EL (cell line): ENCODE measurements around the gene NARS2.
"Not testable (repeated sequence)": the region's sequence is repeated elsewhere in the genome, so short reads cannot be mapped to it uniquely, and the experiment has no call there.

ENCODE experiments used
- DNase-seq: peaks from one replicate; pipeline ENCODE4 v3.0.0-alpha.2; 2016

NARS2 gene

DNA sequence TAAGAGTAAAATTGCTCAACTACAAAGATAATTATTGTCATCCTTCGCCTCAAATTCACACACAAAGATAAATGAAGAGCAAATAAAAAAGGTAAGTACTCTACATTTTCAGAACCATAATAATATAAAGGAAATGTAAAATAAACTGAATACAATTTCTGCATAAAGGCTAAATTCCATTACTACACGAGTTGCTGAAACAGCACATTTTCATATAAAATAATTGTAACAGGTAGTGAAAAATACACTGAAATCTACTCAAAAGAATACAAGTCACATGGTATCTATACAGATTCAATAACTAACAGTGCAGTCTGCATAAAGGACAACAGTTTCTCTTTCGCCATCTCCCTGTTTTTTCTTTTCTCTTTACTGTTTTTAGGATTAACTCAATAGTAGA lies 102.3 kb downstream of the NARS2 start:
- no peak for DNase-seq

DNA sequence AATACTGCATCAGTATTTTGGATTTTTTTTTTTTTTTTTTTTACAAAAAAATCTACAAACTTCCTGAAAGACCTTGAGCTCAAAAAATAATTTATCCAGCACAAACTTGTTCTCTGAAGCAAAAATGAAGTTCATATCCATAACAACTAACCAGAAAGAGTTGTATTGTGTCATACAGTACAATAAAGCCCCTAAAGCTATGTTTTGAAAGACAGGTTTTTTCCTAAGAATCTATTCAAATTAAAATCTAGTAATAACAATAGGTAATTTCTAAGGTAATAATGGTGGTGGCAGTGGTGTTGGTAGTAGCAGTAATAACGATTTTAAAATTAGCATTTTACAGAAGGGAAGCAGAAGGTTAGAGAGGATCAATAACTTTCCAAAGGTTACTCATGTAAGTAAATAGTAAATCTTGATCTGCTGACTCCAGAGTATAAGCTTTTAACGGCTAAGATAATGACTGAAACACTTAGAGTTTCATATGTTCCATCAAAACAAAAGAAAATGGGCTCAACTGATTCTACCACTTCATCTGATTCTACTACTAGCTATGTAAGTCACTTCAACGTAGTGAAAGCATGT lies 103.7 kb downstream of the NARS2 start:
- no peak for DNase-seq

DNA sequence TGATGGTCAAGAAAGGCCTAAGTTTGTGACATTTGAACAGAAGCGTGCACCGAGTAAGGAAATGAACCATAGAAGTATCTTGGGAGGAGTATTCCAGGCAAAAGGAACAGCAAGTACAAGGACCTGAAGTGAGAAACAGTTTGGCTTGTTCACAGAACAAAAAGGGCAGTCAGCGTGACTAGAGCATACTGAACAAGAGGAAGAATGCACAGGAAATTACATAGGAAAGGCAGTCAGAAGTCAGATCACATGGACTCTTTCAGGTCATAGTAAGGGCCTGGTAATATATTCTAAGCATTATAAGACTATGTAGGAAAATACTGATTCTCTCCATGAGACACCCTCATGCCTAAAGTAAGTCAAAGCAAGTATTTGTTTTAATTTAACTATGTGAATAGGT lies 104.8 kb downstream of the NARS2 start:
- no peak for DNase-seq

DNA sequence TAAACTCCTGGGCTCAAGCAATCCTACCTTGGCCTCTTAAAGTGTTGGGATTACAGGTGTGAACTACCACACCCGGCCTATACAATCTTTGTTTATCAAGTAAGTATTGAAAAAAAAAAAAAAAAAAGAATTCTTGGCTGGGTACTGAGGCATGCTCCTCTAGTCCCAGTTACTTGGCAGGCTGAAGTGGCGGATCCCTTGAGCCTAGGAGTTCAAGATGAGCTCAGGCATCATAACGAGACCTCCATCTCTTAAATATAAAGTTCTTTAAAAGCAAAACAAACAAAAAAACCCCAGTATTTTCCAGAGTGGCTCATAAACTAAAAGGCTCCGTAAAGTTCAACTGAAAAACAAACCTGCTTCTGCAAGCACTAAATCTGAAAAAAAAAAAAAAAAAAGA lies 106.7 kb downstream of the NARS2 start:
- DNase-seq: no peak

DNA sequence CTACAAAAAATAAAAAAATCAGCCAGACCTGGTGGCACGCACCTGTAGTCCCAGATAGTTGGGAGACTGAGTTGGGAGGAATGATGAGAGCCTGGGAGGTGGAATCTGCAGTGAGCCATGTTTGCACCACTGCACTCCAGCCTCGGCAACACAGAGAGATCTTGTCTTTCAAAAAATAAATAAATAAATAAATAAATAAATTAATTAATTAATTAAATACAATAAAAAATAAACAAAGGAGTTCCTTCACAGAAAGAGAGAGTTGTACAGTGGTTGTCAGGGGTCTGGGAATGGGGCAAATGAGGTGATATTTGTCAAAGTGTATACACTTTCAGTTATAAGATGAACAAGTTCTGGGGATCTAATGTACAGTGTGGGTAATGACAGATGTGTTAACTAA lies 107.3 kb downstream of the NARS2 start:
- DNase-seq: no peak

DNA sequence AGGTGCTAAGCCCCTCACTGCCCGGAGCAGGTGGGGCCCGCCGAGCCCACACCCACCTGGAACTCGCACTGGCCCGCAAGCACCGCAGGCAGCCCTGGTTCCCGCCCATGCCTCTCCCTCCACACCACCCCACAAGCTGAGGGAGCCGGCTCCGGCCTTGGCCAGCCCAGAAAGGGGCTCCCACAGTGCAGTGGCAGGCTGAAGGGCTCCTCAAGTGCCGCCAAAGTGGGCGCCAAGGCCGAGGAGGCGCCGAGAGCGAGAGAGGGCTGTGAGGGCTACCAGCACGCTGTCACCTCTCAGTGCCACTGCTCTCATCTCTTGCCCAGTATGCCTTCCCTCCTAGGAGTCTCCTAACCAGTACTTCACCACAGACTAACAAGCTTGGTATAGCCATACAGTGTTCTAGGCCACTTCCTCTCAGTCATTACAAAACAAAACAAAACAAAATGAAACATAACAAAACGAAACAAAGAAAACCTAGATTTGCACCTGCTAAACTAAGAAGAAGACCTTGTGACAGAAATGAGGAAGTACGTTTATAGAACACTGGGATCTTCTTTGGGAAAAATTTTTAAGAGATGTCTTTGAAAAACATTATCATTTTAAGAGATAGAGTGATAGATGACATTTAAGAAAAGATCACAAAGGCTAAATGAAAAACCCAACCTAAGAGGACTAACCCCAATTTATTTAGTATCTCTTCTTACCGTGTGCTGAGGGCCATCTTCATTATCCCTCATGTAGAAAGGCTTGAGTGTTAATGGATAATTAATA lies 109.3 kb downstream of the NARS2 start:
- DNase-seq: no peak

DNA sequence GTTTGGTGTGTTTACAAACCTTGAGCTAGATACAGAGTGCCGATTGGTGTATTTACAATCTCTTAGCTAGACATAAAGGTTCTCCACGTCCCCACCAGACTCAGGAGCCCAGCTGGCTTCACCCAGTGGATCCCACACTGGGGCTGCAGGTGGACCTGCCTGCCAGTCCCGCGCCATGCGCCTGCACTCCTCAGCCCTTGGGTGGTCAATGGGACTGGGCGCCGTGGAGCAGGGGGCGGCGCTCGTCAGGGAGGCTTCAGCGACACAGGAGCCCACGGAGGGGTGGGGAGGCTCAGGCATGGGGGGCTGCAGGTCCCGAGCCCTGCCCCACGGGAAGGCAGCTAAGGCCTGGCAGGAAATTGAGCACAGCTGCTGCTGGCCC lies 109.9 kb downstream of the NARS2 start:
- not testable (repeated sequence) for DNase-seq

DNA sequence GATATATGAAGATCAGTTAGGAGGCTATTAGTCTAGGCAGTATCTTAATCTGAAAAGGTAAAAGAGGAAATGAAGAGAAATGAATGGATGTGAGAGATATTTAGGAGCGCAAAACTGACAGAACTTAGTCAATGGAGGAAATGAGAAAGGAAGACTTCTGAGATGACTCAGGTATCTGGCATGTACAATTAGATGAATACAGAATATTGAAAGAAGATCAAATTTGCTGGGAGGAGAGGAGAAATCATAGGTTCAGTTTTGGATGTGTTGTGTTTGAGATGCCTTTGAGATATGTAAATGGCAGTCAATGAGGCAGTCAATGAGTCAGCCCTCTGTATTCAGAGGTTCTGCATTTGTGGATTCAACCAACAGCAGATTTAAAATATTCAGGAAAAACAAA lies 114.2 kb downstream of the NARS2 start:
- peak; percentile 62 for DNase-seq

DNA sequence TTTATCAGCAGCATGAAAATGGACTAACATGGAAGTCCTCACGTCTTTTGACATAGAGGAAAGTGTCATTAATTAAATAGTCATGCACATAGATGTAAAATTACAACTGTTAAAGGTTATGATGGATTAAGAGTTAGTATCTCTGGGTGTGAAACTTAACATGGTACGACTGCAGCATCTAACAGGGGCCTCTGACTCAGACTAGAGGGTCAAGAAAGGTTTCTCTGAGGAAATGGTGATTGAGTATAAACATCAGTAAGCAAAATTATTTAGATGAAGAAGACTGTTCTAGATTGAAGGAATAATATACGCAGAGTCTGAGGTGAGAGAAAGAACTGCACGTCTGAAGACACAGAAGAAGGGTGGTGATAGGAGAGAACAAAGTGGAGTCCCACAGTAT lies 114.9 kb downstream of the NARS2 start:
- no peak for DNase-seq

DNA sequence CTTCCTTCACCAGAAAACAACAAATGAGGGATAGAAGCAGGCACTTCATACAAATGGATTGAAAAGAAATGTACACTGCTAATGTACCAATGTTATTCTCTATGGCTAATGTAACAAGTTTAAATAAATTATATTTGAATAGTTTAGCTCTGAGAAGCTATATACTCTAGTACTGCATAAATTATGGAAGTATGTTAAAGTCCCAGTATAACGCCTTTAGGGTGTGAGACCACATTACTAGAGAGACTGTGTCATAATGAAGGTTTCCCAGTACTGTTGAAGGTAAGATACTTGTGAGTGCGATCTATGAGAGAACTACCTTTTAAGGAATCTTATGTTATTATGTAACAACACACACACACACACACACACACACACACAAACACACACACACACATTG lies 117.2 kb downstream of the NARS2 start:
- DNase-seq: no peak

DNA sequence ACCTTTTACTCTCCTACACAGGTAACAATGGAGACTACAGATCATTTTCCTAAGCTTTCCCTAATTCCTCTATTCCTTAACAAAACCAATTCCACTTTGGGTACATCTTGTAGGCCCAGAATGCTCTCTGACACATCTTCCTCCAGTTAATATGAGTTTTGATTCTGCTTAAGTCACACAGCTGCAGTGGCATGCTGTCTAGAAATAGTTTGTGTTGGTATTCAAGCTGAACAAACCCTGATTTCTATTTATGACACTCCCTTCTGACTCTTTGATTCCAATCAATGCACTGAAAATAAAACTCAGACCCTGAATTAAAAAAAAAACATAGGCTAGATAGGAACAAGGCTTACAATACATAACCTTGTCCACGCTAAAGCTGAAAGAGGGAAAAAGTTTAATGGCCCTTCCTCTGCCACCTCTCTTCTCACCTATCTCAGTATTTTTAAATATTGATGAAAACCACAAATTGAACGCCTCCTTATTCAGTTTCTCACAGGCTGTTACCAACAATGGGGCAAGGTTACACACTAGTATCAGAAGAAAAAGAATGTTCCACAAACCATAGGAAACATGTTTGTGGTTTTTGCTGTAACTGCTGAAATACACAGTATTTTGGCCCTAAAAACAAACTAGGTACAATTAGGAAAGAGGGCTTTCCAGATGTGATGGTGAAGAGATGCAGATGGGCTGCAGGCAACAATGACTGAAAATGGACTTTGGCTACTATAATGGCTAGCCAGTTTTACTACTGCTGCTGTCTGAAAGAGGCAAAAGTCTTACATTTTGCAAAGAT lies 121.3 kb downstream of the NARS2 start:
- DNase-seq: no peak

DNA sequence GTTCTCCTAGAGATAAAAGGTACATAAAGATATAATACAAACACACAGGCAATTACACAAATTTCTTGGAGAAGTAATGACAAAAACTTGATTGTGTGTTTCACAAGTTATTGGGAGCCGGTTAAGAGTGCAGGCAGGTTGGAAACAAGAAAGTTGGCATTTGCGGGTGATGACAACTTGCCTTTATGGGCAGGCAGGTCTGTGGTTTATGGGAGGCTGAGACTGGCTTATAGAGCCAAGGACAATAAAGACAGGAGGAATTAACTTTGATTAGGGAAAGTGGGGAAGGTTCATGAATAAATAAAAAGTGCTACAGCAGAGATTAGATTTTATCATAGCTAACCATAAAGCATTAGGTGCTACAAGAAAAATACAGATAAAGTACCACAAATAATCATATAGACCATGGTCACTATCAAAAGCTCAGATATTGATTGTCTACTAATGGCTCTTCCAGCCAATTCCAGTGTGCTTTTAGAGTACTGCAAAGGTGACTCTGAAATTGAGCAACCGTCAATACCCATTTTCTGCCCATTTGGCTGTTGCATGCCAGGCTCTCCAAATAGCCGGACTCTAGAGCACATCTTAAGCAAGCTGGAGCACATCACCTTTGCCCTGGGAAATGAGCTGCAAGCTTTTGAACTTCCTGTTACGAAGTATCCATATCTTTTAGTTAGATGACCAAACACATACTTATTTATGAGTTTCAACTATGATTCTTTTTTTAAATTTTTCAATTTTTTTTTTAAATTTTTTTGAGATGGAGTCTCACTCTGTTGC lies 123.1 kb downstream of the NARS2 start:
- no peak for DNase-seq

DNA sequence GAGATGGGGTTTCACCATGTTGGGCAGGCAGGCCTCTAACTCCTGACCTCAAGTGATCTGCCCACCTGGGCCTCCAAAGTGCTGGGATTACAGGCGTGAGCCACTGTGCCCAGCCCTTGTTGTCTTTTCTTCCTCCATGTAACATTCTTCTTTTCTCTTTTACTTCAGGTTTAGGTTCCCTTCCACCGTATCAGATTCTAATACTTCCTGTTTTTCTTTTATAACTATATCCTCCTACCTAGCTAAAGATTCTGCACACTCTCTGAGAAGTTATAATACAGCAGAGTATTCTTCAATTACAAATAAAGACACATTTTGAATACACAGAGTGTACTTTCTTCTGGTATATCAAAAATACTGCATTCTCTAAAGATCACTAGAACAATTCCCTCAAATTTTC lies 123.8 kb downstream of the NARS2 start:
- no peak for DNase-seq

DNA sequence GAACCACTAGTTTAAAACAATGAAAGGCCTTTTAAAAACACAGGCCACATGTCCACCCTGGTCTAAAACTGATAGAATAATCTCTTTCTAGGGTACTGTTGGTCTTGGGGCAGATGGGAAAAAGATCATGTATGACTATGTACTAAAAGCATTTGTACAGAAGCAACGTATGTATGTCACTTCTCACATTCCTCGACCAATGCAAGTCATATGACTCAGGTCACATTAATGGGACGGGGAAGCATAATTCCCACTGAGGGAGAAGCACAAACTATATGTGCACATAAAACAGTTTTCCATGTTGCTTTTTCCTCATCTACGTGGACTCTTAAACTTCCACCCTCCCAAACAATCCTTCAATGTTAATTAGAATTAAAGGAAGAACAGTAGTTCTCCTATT lies 124.8 kb downstream of the NARS2 start:
- DNase-seq: peak; percentile 74

DNA sequence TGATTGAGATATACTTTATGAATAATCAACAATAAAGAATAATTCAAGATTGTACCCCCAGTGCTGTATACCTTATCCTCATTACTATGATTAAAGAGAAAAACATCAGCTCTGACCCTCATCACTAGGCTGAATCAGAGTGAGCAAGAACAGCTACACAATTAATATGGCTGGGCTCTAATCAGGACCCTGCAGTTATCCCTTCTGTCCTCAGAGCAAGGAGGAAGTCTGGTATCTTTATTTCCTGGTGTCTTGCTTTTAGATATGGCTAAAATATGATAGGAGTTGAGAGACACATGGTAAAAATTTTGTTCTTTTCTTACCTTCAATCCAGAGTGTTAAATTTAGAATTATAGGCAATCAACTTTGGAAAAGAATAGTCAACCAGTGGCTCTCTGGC lies 128.5 kb downstream of the NARS2 start:
- no peak for DNase-seq

DNA sequence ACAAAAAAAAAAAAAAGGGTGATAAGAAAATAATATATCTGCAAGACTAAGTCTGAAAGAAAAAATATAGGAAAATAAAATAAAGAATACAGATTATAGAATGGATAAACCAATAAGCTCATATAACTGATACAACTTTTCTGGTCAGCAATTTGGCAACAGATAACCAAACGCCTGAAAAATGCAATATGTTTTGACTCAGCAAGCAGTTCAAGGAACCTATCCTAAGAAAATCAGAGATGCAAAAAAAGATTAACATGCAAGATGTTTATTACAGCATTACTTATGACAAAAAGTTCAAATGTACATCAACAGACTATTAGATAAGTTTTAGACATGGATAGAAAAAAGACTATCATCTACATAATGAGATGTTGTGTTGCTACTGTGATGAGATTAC lies 129.9 kb downstream of the NARS2 start:
- DNase-seq: no peak

DNA sequence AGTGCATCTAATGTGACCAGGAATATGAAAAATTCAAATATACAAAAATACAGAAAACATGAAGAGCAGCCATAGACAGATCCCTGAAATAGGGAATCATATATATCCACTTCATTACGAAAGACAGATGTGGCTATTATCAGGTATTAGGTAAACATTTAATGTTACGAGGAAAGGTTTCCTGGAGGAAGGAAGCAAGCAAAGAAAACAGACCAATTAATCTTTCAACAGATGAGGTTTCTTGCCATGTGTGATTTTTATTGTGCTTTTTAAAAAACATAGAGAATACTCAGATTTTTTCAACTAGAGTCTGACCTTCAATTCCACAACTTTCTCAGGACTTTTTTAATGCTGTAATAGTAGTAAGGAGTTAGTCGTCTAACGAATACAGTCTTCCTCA lies 132.7 kb downstream of the NARS2 start:
- no peak for DNase-seq

DNA sequence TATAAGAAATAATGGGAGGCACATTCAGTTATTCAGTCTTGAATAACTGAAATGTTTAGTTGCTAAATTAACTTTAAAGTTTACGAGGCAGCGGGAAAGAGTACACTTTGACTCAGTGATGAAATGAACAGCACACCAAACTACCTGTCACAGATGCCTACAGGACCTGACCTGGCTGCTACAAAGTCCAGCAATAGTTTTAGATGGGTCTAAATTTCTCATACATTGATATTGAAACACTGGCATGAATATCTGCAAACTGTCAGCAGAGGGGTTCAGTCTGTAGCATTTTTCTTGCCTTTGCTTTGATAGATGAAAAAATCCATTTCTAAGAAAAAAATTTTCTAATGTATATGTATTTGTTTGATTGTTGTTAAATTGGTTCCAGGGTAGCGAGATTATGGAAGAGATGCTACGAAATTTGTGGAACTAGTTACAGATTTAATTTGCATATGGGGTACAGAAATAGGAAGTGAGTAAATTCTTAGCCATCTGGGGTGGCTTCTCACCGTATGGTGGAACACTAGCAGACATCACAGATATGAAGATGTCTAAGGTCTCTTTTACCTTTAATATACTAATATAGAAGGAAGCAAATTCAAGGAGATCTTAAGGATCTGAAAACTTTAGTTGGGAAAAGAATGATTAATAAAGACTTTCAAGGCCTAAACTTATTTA lies 136.2 kb downstream of the NARS2 start:
- no peak for DNase-seq

DNA sequence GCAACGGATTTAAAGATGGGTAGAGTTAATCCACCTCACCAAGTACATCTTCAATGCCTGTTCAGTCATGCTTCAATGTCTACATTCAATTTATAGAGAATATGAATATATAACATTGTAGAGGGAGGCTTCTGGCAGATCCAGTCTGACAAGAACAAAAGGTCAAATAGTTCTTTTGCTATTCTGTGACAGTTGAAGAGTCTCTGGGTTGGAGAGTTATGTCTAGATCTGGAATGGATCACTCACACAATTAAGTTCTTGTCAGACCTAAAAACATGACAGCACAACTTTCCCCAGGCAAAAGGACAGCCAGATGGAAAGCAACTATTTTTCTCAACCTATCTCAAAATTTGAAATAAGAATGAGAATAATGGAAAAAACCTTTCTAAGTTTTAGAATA lies 141.7 kb downstream of the NARS2 start:
- DNase-seq: no peak

DNA sequence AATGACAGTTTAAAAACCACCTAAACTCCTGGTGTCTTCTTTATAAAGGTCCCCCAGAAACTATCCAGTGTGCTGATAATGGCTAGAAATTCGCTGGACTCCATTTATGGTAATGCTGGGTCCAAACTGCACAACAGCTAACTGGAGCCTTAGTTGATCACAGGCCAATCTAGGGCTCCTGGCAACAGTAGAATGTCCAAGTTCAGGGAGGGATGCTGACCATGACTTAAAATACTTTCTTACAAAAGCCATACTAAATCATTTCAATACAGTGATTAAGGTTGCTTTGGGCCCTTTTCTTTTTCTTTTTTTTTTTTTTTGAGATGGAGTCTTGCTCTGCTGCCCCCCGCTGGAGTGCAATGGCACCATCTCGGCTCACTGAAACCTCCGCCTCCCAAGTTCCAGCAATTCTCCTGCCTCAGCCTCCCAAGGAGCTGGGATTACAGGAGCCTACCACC lies 142.6 kb downstream of the NARS2 start:
- peak; percentile 29 for DNase-seq

DNA sequence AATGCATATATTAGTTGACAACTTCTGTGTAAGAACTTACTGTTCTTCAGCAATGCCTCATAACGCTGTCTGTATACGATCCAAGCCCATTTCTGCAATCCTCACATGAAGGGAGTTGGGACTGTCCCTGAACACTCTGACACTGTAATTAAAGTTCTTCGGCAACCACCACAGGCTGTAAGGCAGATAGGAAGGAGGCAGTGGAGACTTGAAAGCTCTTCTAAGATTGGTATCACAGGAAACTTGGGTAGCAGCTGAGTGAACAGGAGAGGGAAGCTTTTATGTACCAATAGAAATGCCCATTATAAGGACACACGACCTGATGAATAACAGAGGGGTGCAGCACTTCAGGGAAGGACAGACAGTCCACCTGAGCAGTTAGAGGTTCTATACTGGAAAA lies 145.0 kb downstream of the NARS2 start:
- DNase-seq: no peak

DNA sequence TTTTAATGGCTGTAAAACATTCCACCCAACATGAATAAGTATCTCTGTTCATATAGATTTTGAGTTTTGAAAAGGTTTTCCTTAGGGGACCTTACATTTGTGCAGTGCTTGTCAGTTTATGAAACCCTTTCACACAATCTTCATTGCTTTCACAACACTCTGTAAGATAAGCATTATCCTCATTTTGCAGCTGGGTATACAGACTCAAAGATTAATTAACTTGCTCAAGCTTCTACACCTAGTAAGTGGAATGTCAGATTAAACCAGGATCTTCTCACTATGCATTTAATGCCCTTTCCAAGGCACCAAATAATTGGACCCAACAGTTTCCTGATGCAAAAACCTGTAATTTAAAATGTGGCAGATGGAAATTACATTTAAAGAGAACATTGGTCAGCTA lies 145.5 kb downstream of the NARS2 start:
- DNase-seq: no peak

DNA sequence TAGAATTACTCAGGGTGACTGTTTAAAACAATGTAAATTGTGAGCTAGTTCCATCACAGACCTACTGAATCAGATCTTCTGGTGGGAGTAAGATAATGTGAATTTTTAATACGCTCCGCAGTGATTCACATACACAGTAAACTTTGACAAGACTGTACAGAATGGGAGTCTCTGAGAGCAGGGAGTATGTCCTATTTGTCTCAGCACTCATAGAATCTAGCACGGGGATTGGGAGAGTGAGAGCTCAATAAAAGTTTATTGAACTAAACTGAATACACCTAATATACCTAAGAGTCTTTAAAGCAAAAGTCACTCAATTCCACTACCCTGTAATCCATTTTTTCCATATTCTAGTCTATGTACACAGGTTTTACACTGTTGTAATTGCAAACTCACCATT lies 145.9 kb downstream of the NARS2 start:
- DNase-seq: no peak
